HEK293T (cell line): ENCODE results near the gene RGS10.

Source experiments
- ARNT ChIP-seq: fragments of 450-650 bp; IDR thresholded peaks from 2 replicates; pipeline ENCODE4 v1.6.1; 2017; ENCODE audit warnings: mild to moderate bottlenecking
- BHLHE40 ChIP-seq: fragments of 450-650 bp; IDR thresholded peaks from 2 replicates; pipeline ENCODE4 v1.6.1; 2016; ENCODE audit warnings: mild to moderate bottlenecking, moderate library complexity, borderline replicate concordance
- ELF4 ChIP-seq: fragments of 450-650 bp; IDR thresholded peaks from 2 replicates; pipeline ENCODE4 v1.6.1; 2017; ENCODE audit warnings: antibody characterized with exemption
- FOXM1 ChIP-seq: fragments of 450-650 bp; IDR thresholded peaks from 2 replicates; pipeline ENCODE4 v1.6.1; 2017; ENCODE audit warnings: mild to moderate bottlenecking, borderline replicate concordance
- LEF1 ChIP-seq: fragments of 450-650 bp; IDR thresholded peaks from 2 replicates; pipeline ENCODE4 v1.6.1; 2017; ENCODE audit warnings: mild to moderate bottlenecking, borderline replicate concordance
- SP1 ChIP-seq: fragments of 450-650 bp; IDR thresholded peaks from 2 replicates; pipeline ENCODE4 v1.6.1; 2017
- SUZ12 ChIP-seq: fragments of 450-650 bp; IDR thresholded peaks from 2 replicates; pipeline ENCODE4 v1.6.1; 2016; ENCODE audit warnings: mild to moderate bottlenecking
- TF ChIP-seq, protein P1 (sequence below): fragments of 450-650 bp; IDR thresholded peaks from 2 replicates; pipeline ENCODE4 v1.6.1; 2016

DNA sequence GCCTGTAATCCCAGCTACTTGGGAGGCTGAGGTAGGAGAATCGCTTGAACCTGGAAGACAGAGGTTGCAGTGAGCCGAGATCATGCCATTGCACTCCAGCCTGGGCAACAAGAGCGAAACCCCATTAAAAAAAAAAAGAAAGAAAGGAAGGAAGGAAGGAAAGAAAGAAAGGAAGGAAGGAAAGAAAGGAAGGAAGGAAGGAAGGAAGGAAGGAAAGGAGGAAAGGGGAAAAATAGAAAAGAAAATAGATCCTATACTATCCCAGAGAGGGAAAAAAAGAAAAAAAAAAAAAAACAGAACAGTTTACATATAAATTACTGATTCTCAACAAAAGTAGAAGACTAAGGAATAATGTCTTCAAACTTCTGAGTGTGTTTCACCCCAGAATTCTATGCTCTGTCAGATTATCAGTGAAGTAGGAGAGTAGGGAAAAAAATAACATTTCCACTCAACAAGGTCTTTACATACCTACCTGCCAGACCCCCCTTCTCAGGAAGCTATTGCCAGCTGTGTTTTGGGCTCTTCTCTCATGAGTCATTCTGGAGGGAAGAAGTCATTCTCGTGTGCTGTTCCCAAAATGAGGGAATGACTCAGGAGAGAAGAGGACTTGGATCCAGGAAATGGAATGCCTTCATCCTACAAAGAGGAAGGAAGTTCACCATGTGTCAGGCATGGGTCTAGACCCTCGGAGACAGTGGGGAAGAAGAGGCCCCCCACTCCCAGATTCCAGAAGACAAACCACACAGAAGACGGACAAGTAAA, 20.9 kb downstream of the RGS10 start:
- TF ChIP-seq, protein P1, sequence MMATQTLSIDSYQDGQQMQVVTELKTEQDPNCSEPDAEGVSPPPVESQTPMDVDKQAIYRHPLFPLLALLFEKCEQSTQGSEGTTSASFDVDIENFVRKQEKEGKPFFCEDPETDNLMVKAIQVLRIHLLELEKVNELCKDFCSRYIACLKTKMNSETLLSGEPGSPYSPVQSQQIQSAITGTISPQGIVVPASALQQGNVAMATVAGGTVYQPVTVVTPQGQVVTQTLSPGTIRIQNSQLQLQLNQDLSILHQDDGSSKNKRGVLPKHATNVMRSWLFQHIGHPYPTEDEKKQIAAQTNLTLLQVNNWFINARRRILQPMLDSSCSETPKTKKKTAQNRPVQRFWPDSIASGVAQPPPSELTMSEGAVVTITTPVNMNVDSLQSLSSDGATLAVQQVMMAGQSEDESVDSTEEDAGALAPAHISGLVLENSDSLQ: no peak
- no peak for TF ChIP-seq FOXM1
- TF ChIP-seq BHLHE40: no peak
- TF ChIP-seq SP1: no peak
- no peak for TF ChIP-seq SUZ12
- TF ChIP-seq ELF4: no peak
- no peak for TF ChIP-seq ARNT
- no peak for TF ChIP-seq LEF1
